NK-92 (cell line): ENCODE data around the gene ITGAE.

Experiments
- DNase-seq: peaks from one replicate; lab custom pipeline; 2025; ENCODE audit not compliant: unreplicated experiment; lab: John Stamatoyannopoulos, UW

The ITGAE gene

DNA sequence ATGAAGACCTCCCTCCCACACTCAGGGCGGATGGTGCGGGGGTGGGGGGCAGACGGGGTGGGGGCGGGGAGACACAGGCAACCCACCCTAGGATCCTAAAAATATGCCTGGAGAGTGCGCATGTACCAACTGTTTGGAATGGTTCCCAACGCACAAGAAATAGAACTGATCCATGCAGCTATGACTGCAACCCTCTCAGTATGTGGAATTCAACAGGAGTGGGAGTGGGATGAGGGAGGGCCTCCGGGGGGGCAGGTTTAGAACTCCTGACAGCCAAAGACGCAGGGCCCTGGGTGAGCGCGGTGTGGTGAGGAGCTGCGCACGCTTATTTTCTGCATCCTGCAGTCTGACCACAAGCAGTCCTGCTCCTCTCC lies 103.9 kb downstream of the ITGAE start:
- DNase-seq: no peak

DNA sequence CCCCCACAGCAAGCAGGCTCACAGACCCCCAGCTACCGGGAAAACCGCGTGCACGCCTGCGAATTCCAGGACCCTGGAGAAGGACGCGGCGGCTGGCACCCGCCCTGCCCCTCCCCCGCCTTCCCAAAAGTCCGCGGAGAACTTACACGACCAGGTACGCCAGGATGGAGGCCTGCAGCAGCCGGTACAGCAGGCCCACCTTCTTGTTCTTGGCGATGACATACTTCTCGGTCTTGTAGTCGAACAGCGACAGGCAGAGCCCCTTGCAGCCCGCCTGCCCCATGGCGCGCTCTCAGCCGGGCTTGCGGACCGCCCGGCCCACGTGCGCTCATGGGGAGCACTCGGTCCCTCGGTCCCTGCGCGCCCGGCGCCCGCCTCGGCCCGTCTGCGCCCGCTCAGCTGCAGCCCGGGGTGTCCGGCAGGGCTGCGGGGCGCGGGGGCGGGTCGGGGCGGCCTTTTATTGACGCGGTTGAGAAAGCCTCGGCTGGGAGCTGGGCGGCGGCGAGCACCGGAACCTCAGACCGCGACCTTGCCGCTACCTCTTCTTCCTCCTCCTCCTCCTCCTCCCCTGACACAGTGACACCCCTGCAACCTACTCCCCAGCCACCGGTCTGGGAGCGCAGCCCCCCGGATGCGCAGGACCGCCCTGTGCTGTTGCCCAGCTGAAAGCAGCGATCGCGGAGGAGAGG lies 105.1 kb downstream of the ITGAE start, which contains the start of gene P2RX5:
TSS of gene P2RX5 (minus strand) at position 433 of the 689 bp plus-strand sequence. CDS start at position 283, 150 bp downstream.
- DNase-seq: no peak

DNA sequence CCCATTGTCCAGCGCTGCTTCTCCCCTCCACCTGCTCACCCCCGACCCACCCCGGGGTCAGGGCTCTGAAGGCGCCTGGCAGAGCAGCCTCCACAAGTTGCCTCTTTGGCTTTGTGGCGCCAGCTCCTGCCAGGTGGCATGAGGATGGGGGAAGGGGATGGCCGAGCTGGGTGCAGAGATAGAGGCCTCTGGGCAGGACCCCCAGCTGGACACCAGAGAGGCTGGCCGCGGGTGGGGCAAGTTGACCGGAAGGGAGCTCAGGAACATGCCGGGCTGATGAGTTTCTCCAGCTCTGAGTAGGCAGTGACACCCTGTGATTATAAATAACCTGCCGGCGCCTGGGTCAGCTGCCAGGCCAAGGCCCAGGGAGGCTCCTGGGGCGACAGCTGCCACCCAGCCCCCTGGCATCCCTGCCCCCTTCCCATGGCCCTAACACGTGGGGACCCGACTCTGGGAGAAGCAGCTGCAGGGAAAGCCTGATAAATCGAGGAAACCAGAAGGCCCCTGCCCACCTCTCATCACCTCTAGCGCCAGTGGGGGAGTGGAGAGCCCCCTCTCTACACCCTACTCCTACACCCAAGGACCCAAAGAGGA lies 105.8 kb downstream of the ITGAE start:
- DNase-seq: no peak

DNA sequence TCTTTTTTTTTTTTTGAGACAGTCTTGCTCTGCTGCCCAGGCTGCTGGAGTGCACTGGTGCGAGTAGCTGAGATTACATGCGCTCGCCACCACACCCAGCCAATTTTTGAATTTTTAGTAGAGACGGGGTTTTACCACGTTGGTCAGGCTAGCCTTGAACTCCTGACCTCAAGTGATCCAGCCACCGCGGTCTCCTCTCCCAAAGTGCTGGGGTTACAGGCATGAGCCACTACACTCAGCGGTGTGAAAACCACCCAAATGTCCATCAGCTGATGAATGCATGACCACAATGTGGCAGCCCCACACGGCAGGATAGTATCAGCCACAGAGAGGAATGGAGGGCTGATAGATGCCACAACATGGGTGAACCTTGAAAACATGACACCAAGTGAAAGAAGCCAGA lies 107.2 kb downstream of the ITGAE start:
- no peak for DNase-seq

DNA sequence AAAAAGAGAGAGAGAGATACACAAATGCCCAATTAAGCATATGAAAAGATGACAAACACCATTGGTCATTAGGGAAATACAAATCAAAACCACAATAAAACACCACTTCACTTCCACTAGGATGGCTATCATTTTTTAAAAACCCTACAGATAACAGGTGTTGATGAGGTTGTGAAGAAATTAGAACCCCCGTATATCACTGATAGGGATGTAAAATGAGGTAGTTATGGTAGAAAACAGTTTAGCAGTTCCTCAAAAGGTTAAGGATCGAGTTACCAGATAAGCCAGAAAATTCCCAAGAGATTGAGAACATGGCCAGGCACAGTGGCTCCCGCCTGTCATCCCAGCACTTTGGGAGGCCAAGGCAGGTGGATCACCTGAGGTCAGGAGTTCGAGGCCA lies 107.8 kb downstream of the ITGAE start:
- no peak for DNase-seq

DNA sequence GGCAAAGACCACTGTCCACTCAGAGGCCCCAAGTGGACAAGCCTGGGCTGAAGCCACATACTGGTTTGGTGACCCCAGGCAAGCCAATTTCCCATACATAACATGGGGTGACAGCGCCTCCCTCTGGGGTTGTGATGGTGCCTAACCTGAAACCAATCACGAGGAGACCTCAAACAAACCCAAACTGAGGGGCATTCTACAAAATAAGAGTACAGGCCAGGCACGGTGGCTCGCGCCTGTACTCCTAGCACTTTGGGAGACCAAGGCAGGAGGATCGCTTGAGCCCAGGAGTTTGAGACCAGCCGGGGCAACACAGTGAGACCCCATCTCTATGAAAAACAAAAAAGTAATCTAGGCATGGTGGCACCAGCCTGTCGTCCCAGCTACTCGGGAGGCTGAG lies 108.6 kb downstream of the ITGAE start:
- DNase-seq: no peak

DNA sequence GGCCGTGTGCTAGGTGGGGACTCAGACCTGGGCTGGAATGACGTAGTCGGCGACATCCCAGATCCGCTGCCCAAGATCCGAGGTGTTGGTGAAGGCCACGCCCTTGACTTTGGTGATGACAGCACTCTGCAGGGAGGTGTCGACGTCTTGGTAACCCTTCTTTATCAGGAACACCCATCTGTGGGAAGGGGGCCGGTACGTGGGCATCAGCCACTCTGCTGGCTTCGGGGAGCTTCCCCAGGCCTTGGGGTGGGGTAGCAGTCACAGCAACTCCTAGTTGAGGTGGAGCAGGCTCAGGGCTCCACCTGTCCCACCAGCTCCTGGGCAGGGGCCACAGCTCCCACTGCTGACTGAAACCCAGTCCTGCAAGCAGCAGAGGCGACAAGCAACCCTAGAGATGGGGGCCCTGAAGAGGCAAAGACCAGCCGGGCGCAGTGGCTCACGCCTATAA lies 109.3 kb downstream of the ITGAE start:
- no peak for DNase-seq

DNA sequence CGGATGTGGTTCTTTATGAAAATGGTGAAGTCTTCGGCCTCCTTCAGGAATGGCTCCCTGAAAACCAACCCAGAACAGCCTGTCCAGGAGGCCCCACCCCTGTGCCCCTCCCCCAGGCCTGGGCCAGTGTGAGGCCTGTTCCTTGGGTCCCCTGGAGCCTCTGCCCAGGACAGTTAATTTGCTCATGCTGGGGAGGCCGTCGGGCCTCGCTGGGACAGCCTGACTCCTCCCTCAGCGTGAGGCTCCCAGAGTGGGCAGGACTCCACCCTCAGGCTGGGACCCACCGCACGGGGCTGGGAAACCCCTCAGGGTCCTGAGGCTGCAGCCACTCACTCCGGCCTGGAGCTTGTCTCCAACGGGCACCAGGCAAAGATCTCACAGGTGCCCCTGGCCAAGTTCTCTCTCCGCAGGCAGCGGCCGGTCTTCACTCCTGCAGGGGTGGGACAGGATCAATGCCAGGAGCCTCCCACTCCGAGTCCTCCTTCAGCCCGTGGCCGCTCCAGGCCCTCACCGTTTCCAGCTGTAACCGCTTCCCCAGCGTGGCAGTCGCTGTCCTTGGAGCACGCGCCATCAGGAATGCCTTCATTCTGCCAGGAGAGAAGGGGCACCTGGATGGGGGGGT lies 110.8 kb downstream of the ITGAE start:
- no peak for DNase-seq

DNA sequence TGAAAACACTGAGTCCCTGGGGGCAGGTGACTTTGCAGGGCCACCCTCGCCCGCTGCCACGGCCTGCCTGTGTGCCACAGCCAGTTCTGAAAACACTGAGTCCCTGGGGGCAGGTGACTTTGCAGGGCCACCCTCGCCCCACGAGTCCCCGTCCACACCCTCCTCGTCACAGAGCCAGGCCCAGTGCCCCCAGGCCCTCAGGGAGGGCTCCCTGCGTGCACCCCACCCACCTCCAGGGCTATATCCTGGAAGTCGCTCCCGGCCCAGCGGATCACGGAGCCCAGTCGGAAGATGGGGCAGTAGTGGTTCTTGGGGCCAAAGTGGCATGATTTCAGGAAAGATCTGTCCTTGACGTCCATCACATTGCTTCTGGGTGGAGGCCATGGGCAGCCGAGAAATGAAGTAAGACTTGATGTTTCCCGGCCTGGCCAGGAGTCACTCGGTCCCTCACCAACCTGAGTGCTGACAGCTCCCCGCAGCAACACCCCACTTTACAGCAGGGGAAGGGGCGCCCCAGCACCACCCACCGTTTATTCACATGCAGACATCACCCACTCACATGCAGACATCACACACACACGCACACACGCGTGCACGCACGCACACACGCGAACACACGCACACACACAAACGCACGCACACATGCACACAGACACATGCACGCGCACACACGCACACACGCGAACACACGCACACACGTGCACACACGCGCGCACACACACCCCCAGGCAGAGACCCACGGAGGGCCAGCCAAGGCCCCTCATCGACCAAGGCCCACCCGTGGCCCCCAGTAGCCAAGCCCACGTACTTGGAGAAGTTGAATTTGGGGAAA lies 111.5 kb downstream of the ITGAE start:
- DNase-seq: no peak

DNA sequence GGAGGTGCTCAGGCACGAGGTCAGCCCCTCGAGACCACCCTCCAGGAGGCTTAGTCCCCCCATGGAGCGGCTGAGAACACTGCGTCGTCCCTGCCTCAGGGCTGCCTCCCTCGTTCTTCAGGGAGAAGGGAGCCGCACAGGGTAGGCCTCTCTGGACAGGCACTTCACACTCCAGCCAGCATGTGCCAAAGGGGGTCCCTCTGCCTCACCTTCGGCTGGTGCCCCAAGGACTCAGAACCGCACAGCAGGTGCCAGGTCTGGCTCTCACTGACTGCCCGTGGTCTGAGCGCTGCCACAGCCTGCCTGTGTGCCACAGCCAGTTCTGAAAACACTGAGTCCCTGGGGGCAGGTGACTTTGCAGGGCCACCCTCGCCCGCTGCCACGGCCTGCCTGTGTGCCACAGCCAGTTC lies 112.1 kb downstream of the ITGAE start:
- no peak for DNase-seq

DNA sequence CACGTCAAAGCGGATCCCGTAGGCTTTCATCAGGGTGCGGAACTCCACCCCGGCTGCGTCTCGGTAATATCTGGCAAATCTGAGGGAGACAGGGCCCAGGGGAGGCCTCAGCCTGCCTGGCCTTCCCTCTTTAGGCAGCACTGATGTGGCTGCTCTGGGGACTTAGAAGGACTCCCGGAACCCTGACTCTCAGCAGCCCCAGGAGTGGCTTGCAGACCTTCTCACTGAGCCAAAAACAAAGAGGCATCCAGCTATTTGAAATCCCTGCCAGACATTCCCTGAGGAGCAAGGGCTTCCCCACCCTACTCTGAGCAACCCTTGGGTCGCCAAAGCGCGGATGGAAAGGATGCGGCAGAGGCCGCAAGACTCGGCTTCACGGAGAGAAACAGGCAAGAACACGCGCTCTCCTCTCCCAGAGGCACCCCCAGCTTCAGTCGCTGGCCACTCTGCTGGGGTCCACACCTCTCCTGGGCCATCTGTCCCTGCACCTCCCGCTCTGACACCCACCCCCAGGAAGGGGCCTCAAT lies 112.9 kb downstream of the ITGAE start:
- DNase-seq: no peak

DNA sequence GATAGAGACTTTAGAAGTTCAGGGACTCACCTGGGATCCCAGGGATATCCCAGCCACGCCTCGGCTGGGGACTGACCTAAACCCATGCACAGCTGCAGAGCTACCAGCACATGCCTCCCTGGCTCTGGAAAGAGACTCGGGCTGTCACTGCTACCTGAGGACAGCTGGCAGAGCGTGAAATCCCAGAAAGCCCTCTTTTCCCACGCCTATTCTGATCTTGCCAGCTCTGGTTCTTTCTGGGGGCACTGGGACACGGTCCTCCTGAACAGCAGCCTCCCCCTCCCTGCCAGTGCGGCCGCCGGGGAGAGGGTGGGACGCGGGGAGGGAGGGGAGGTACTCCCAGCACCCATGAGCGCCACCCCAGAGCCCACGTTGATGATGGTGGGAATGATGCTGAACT lies 115.8 kb downstream of the ITGAE start:
- no peak for DNase-seq

DNA sequence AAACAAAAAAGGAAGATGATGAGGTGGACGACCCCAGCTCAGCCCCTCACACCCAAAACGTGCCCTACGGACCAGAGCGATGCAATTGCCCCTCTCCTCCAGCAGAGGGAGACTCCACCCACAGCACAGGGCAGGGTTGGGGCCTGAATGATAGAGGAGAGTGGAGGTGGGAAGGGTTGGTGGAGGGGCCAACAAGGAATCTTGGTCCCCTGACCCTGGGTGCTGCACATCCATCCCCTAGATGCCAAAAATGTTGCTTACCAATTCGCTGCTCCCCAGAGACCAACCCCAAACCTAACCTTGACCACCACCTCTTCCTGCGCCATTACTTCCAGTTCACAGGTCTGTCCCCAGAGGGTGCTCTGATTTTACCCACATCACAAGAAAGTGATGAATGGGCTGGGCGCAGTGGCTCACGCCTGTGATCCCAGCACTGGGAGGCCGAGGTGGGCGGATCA lies 117.9 kb downstream of the ITGAE start:
- no peak for DNase-seq

DNA sequence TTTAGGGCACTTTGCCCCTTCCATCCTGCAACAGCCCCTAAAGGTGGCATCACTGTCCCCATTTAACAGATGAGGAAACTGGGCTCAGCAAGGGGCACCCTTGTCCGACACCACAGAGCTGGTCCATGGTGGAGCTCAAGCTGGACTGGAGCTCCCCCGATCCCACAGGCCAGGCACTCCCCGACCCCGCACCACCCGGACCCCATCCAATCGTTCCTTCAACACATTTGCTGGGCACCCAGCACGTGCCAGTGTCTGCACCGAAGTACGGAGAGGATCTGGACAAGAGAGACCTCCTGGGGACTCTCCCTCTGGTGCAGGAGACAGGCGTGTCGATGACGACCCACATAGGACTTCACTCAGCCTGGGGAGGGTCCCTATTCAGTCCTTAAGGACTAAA lies 119.0 kb downstream of the ITGAE start:
- no peak for DNase-seq

DNA sequence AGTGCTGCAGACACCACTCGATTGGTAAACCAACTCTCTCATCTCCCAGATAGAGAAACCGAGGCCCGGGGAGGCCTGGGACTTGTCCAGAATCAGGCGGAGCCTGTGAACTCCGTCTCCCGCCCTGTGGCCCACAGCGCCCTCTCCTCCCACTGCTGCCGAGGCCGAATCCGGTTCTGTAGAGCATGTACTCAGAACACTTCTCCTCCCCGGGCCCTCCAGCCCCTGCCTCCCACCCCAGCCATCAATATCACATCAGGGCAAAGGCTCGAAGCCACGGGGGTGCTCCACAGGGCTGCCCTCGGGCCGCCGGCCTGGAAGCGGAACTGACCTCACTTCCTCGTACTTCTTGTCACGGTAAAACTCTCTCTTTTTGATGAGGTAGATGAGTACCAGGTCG lies 119.4 kb downstream of the ITGAE start:
- no peak for DNase-seq

DNA sequence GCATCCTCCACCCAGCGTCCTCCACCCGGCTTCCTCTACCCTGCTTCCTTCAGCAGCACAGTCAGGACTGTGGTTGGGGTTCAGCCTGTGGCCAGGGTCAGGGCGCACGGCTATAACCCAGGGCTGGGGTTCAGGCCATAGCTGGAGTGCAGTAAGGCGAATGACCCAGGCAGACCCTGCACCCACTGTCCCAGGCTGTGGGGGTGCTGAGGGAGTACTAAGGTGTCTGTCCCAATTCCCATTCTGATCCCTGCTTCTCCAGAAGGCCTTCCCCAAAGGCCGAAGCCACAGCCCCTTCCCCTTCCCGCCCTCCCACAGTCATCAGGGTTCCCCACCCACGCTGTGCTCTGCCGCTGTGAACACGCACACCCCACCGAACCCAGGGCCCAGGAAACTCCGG lies 119.9 kb downstream of the ITGAE start:
- no peak for DNase-seq

DNA sequence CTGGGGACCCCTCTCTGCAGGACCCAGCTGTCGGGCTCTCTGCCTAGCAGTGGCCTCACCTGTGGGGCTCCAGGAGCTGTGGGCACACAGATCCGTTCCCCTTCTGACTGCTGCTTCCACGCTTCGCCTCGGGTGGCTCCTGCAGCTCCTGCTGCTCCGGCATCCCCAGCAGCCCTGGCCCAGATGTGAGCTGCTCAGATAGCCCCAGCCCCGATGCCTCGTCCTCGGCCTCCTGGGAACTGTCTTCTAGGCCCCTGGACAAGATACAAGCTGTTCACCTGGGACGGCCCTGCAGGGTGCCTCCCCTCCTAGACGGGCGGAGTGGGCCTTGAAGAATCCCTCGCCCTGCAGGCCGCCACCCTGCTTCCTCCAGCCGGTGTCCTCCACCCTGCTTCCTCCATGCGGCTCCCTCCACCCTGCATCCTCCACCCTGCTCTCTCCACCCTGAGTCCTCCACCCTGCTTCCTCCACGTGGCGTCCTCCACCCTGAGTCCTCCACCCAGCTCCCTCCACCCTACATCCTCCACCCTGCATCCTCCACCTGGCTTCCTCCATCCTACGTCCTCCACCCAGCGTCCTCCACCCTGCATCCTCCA lies 121.4 kb downstream of the ITGAE start:
- no peak for DNase-seq

DNA sequence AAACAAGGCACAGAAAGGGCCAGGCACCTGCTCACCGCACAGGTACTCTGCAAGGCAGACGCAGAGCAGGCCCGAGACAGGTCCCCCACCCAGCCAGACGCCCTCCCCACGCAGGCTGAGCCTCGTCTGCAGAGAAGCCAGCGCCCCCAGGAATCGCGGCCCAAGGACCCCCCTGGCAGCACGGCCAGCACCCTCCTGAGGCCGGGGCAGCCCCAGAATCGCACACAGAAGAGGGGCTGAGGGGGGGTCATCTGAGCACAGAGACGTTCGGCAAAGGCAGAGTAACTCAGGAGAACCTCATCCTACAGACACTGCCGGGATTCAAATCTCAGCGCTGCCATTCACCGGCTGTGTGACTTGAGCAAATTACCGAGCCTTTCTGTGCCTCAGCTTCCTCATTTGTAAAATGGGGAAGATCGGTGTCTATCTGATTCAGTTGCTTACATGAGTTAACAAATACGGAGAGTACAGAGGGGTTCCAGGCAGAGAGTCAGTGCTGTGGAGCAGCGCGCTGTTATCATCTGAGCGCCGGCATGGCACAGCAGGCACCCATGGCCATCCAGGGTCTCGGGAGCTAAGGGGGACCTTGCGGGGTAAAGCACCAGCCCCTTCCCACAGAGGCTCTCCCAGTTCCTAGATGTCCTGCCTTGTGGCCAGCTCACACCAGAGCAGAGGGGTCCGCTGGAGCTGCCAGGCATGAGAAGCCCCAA lies 122.0 kb downstream of the ITGAE start:
- DNase-seq: no peak

DNA sequence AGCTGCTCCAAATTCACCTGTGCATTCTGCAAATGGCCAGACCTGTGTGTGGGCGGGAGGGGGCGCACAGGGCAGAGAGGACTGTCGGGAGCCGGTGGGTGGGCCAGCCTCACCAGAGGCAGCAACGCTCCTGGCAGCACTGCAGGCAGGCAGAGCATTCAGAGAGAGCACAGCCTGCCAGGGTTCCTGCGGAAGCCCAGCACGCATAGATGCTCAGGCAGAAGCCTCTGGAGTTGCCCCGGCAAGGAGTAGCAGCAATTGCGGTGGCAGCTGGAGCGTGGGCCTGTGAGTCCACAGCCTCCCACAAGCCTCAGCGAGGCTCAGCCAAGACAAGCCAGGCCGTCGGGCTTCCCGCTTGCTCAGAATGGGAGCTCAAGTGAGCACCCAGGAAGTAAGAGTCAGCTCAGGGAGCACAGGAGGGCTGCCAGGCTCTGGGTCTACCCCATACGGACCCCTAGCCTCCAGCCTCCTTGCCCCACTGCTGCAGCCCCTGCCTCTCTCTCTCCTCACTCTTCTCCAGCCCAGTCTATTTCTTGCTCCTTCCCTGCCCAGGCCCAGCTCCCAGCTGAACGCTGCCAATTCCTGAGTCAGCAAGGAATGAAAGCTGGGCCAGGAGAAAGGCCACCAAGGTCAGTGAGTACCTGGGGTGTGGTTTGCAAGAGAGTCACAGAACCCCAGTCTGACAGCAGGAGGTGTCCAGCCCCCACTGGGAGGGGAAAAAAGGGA lies 122.7 kb downstream of the ITGAE start:
- DNase-seq: no peak

DNA sequence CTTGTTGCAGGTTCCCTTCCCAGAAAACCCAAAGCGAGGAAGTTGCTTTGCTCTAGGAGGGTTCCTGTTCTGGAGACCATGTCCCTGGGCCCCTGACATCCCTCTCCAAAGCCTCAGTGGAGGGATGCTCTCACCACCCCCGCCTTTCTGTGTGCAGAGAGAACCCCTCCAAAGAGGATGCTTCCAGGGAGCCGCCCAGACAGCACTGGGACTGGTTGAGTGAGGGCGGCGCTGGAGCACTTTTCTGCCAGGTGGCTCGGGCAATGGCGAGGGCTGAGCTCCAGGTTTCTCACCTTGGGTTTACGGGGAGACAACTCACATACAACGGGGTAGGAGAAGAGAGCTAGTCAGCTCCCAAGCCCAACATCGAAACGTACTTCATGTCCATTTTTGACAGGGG lies 125.1 kb downstream of the ITGAE start:
- no peak for DNase-seq
